Measurements from ENCODE around the gene P2RY1. TPM values are rescaled to one million over a fixed set of nuclear protein-coding genes. Genes with fewer than 3 reads are reported as not detected.

P2RY1 gene
- total and polyA plus RNA-seq, 2 of the 4 experiments (the other 2 are of a cell fraction): not detected

DNA sequence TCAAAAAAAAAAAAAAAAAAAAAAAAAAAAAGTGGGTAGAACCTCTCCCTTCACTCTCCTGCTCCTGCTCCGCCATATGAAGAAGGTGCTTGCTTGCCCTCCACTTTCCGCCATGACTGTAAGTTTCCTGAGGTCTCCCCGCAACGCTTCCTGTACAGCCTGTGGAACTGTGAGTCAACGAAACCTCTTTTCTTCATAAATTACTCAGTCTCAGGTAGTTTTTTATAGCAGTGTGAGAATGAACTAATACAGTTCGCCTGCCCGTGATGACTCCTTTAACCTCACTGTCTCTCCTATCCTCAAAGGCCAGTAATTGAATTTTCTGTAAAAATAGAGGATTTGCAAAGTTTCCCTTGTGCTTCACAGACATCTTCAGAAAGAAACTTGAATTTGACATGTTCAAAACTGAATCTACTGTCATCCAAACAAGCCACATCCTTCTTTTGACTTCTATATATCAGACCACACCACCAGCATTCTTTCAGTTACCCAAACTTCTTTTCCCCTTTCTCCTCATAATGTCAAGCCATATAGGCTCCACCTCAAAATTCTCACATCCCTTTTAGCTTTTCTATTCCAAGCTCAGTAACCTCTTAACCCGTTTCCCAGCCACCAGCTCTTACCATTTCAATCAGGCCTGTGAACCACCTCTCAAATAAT is 44.3 kb downstream of the P2RY1 start:
- 38% methylated on average over 1 of the region's 8 CpGs; no CpG with 5 or more reads in 1 of the 2 experiments for WGBS, 2 experiments (ENCODE audit: extremely low coverage in 2 of 2, insufficient read length in 1 of 2)
- no peak overlapping the region for H4K8ac ChIP-seq (ENCODE audit: low read depth in 2 of 2, low read length in 2 of 2)
- intact Hi-C loops (cut with micrococcal nuclease) (no loop called here), in situ Hi-C loops (cut with MboI; ENCODE audit: low sequenced_read_pairs) (no loop called here), dilution Hi-C loops (cut with HindIII; ENCODE audit: low sequenced_read_pairs, unreplicated experiment) (no loop called here)
- no peak overlapping the region for H2BK120ac ChIP-seq (ENCODE audit: low read depth, low read length)
- no peaks in the 10 kb centered on the region for H3K36me3 ChIP-seq (ENCODE audit: control insufficient read depth, insufficient read depth, low read length)
- no peaks in the 10 kb centered on the region for H3K79me1 ChIP-seq (ENCODE audit: low read depth in 1 of 2, low read length in 2 of 2)
- H4K5ac ChIP-seq (ENCODE audit: low read depth, low read length): no peak overlapping the region
- TF ChIP-seq MXI1 (IDR thresholded peaks at IDR 0.05; ENCODE audit: borderline replicate concordance, low read depth, low read length) (no peak), SMC3 (IDR thresholded peaks at IDR 0.05; ENCODE audit: low read depth, low read length) (no peak), RAD21 (IDR thresholded peaks at IDR 0.05; ENCODE audit: low read length) (no peak), FOS (IDR thresholded peaks at IDR 0.05; ENCODE audit: low read depth, low read length) (no peak), RFX5 (IDR thresholded peaks at IDR 0.05; ENCODE audit: low read depth, low read length) (no peak), CHD1 (IDR thresholded peaks at IDR 0.05; ENCODE audit: low read depth, low read length) (no peak), MAZ (IDR thresholded peaks at IDR 0.05; ENCODE audit: borderline replicate concordance, low read depth, low read length) (no peak)
- no peak for DNase-seq
- no peaks in the 10 kb centered on the region for H3K4me1 ChIP-seq (ENCODE audit: control insufficient read depth, insufficient read depth, low read length)
- H3K4me2 ChIP-seq (ENCODE audit: low read depth, low read length): no peak overlapping the region
- H2AK9ac ChIP-seq (replicated peaks; ENCODE audit: low read depth, low read length, poor library complexity): no peak overlapping the region
- H3K9me3 ChIP-seq (ENCODE audit: control insufficient read depth, insufficient read depth, low read length): no peaks in the 10 kb centered on the region
- H2AK5ac ChIP-seq (ENCODE audit: low read depth, low read length): no peak overlapping the region
- no peak overlapping the region for H3K18ac ChIP-seq (ENCODE audit: low read depth, low read length)
- CTCF ChIA-PET: no interaction called here
- no peak overlapping the region for H3K27ac ChIP-seq (ENCODE audit: insufficient read depth, low read length)
- H3K9me1 ChIP-seq (ENCODE audit: insufficient read depth, low read length): no peaks in the 10 kb centered on the region
- H3K56ac ChIP-seq (ENCODE audit: extremely low read depth, insufficient read depth, low read length): no peak overlapping the region
- no peak overlapping the region for H4K91ac ChIP-seq (ENCODE audit: insufficient read depth, low read depth, low read length)
- H2BK5ac ChIP-seq (ENCODE audit: low read depth, low read length, poor library complexity, severe bottlenecking): no peak overlapping the region
- no peak overlapping the region for H2BK20ac ChIP-seq (ENCODE audit: low read depth, low read length)
- BruUV-seq (replicated peaks): no TSS peak
- H3K4me3 ChIP-seq (ENCODE audit: insufficient read depth, low read depth, low read length): no peak overlapping the region
- H2BK15ac ChIP-seq (ENCODE audit: low read depth, low read length): no peak overlapping the region
- no peaks in the 10 kb centered on the region for H4K20me1 ChIP-seq (ENCODE audit: insufficient read depth, low read length)
- no peaks in the 10 kb centered on the region for H3K27me3 ChIP-seq (ENCODE audit: control insufficient read depth, insufficient read depth, low read length)
- no peak for ATAC-seq (ENCODE audit: low read depth)
- POLR2A ChIA-PET (ENCODE audit: unreplicated experiment): no interaction called here
- H3K9ac ChIP-seq (ENCODE audit: low read depth, low read length): no peak overlapping the region
- H3K14ac ChIP-seq (replicated peaks; ENCODE audit: low read depth, low read length): no peak overlapping the region
- H2AFZ ChIP-seq (replicated peaks; ENCODE audit: low read length, poor library complexity): no peak overlapping the region
- H3K4ac ChIP-seq (ENCODE audit: low read depth, low read length): no peak overlapping the region
- no peak overlapping the region for H3K23ac ChIP-seq (ENCODE audit: low read depth, low read length)
